ENCODE data around the gene ZNF726.
"Not testable (repeated sequence)": the region's sequence is repeated elsewhere in the genome, so short reads cannot be mapped to it uniquely, and the experiment has no call there.

GRCh38 chr19:23896096-23896495 lies 18.6 kb upstream of the ZNF726 start:
- TF ChIP-seq CTCF (IDR thresholded peaks at IDR 0.05 in 4 of 5, conservative IDR thresholded peaks at IDR 0.05 in 1 of 5); POLR2A (IDR thresholded peaks at IDR 0.05): not testable (repeated sequence)

Measured in gastrocnemius medialis (tissue), 4 donors.